Stomach (tissue), 9 donors: ENCODE data around the gene SPATA21. TPM values are rescaled to one million over a fixed set of nuclear protein-coding genes. Genes with fewer than 3 reads are reported as not detected.

Source experiments
- DNase-seq, 2 donors: peaks; one replicate each; pipeline versions ENCODE4 v3.0.0 to v3.0.0-alpha.2; 2013 to 2019
- H3K27ac ChIP-seq, 5 donors: fragments of 200-600 bp in 4 of 5; sonication (generic) in 4 of 5; one replicate each; pipeline ENCODE4 v1.5.1; 2013 to 2019; ENCODE audit warnings: mild to moderate bottlenecking in 1 of 5, moderate library complexity in 1 of 5
- H3K27me3 ChIP-seq, 3 donors: fragments of 200-600 bp; sonication (generic); one replicate each; pipeline ENCODE4 v1.5.1; 2017 to 2019; ENCODE audit warnings: mixed run types in 1 of 3
- H3K36me3 ChIP-seq, 4 donors: fragments of 200-600 bp; sonication (generic); 1 replicate in 3 of 4; 2 replicates in 1 of 4; pipeline ENCODE4 v1.5.1; 2016 to 2019
- H3K4me1 ChIP-seq, 4 donors: fragments of 200-600 bp; sonication (generic); one replicate each; pipeline ENCODE4 v1.5.1; 2016 to 2019
- H3K4me3 ChIP-seq, 4 donors: fragments of 200-600 bp; sonication (generic) in 3 of 4; one replicate each; pipeline ENCODE4 v1.5.1; 2016 to 2019; ENCODE audit warnings: mild to moderate bottlenecking in 1 of 4
- H3K9me3 ChIP-seq, 4 donors: fragments of 200-600 bp; sonication (generic); one replicate each; pipeline ENCODE4 v1.5.1; 2016 to 2019
- EP300 ChIP-seq: sonication (generic); formaldehyde crosslinking; IDR thresholded peaks from one replicate; pipeline ENCODE4 v1.6.1; 2017; ENCODE audit warnings: antibody characterized with exemption
- POLR2A ChIP-seq, 4 donors: fragments of 450-650 bp; IDR thresholded peaks; one replicate each; pipeline ENCODE4 v1.6.1; 2016; ENCODE audit warnings: antibody characterized with exemption in 4 of 4, control low read depth in 2 of 4, mild to moderate bottlenecking in 1 of 4, moderate library complexity in 1 of 4
- POLR2AphosphoS5 ChIP-seq, 3 donors: sonication (generic); formaldehyde crosslinking; IDR thresholded peaks; one replicate each; pipeline ENCODE4 v1.6.1; 2016; ENCODE audit warnings: antibody characterized with exemption in 3 of 3
- WGBS, 5 donors: extraction: QIAGEN DNeasy Blood & Tissue Kit in 3 of 5; methylation state at CpG; one replicate each; pipeline versions ENCODE4 v1.1.5 to v1.1.7; 2013 to 2018; 5-methylcytosine and 5-hydroxymethylcytosine counted together
- intact Hi-C: fragments of 100-400 bp; cut with DNase I; formaldehyde crosslinking; loops from one replicate; pipeline ENCODE4 v1.15.1; 2023; ENCODE audit warnings: low total_unique reads
- polyA plus RNA-seq, 3 donors: library from polyadenylated mRNA; stranded (reverse); fragments of 200-250 nt; gene quantifications; one replicate each; pipeline ENCODE4 v1.2.3, GENCODE V29; 2013
- total RNA-seq, 5 donors: library from RNA; depleted of rRNA; stranded (reverse); fragments of >200 nt; gene quantifications; one replicate each; pipeline versions ENCODE4 v1.1.0 to v1.2.3, GENCODE V29; 2014 to 2016
- TF ChIP-seq, protein P1 (sequence below), 7 experiments: fragments of 450-650 bp in 4 of 7; fragments of 200-600 bp in 3 of 7; sonication (generic) in 3 of 7; IDR thresholded peaks; one replicate each; pipeline ENCODE4 v1.5.1; 2016 to 2019; ENCODE audit warnings: antibody characterized with exemption in 7 of 7, control low read depth in 2 of 7, mild to moderate bottlenecking in 1 of 7
- donor health status: healthy with polysubstance abuse.
- donor health status: Bipolar disorder and iron deficiency.
- donor health status: healthy.

SPATA21 gene
- total and polyA plus RNA-seq, 8 donors, result 0.25 to 0.31 (median 0.30) TPM; not detected in 5

DNA sequence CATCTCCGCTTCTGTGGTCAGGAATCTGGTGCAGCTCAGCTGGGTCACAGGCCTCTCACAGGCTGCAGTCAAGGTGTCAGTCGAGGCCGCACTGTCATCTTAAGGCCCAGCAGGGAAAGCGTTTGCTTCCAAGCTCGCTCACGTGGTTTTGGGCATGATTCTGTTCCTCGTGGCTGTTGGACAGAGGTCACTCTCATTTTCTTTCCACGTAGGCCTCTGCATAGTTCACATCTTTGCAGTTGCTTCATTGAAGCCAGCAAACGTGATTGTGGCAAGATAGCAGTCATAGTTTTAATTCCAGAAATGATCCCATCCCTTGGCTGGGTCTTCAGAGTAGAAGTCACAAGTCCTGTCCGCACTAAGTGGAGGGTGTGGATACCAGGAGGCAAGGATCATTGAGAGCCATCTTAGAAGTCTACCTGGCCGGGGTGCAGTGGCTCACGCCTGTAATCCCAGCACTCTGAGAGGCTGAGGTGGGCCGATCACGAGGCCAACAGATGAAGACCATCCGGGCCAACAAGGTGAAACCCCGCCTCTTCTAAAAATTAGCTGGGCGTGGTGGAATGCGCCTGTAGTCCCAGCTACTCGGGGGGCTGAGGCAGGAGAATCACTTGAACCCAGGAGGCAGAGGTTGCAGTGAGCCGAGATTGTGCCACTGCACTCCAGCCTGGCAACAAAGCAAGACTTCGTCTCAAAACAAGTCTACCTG, 27.8 kb upstream of the SPATA21 start:
- no peak for TF ChIP-seq POLR2A (IDR thresholded peaks at IDR 0.05)
- TF ChIP-seq, protein P1, sequence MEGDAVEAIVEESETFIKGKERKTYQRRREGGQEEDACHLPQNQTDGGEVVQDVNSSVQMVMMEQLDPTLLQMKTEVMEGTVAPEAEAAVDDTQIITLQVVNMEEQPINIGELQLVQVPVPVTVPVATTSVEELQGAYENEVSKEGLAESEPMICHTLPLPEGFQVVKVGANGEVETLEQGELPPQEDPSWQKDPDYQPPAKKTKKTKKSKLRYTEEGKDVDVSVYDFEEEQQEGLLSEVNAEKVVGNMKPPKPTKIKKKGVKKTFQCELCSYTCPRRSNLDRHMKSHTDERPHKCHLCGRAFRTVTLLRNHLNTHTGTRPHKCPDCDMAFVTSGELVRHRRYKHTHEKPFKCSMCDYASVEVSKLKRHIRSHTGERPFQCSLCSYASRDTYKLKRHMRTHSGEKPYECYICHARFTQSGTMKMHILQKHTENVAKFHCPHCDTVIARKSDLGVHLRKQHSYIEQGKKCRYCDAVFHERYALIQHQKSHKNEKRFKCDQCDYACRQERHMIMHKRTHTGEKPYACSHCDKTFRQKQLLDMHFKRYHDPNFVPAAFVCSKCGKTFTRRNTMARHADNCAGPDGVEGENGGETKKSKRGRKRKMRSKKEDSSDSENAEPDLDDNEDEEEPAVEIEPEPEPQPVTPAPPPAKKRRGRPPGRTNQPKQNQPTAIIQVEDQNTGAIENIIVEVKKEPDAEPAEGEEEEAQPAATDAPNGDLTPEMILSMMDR (IDR thresholded peaks at IDR 0.05), result no peak
- no peak for TF ChIP-seq EP300
- TF ChIP-seq POLR2AphosphoS5 (IDR thresholded peaks at IDR 0.05), result no peak
- WGBS, 5 donors, result 90 to 92% (median 91%) methylated on average over 20 to 21 of the region's 21 CpGs
- no peak overlapping the region for H3K27ac ChIP-seq
- peaks cover 1 to 43% (median 37%) of the 10 kb centered on the region in 4 donors for H3K36me3 ChIP-seq
- no peaks in the 10 kb centered on the region for H3K4me1 ChIP-seq
- no peak overlapping the region for H3K4me3 ChIP-seq
- no peaks in the 10 kb centered on the region for H3K27me3 ChIP-seq
- no peaks in the 10 kb centered on the region for H3K9me3 ChIP-seq
- DNase-seq, result no peak
- intact Hi-C loops, result no loop called here

- no peak overlapping the region for H3K27ac ChIP-seq
- H3K4me3 ChIP-seq, result no peak overlapping the region
- TF ChIP-seq POLR2AphosphoS5 (IDR thresholded peaks at IDR 0.05), result no peak
- TF ChIP-seq EP300, result no peak
- no peak for TF ChIP-seq POLR2A (IDR thresholded peaks at IDR 0.05)
- TF ChIP-seq, protein P1 (IDR thresholded peaks at IDR 0.05), result no peak
- no peak for DNase-seq
- peaks cover 0 to 6% (median 0%) of the 10 kb centered on the region in 4 donors for H3K4me1 ChIP-seq
- H3K27me3 ChIP-seq, result no peaks in the 10 kb centered on the region
- peaks cover 23 to 66% (median 60%) of the 10 kb centered on the region in 4 donors for H3K36me3 ChIP-seq
- intact Hi-C loops, result no loop called here
- H3K9me3 ChIP-seq, result no peaks in the 10 kb centered on the region
- WGBS, 5 donors, result 91 to 95% (median 92%) methylated on average over 7 of the region's 7 CpGs
These were observed 25.6 kb upstream of the SPATA21 start for GRCh38 chr1:16462773-16463330.

DNA sequence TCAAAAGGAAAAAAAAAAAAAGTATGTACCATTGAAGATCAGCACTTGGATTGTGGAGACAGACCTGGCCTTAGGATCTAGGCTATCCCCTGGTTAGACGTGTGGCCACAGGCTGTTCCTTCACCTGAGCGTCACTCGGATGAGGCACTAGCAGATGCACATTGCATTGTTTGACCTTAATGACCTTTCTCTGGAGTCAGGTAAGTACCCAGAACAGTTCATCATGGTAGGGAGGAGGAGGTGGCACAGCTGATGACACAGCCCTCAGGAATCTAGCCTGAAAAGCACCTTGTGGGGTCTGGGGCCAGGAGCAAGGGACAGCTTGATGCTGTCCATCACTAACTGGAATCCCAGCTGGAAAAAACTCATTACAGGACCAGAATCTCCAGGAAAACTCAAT, 24.5 kb upstream of the SPATA21 start:
- Histone ChIP-seq H3K27me3 (no peaks in the 10 kb centered on the region), H3K4me3 (no peak overlapping the region), H3K9me3 (no peaks in the 10 kb centered on the region), H3K36me3 (peaks cover 30 to 77% (median 71%) of the 10 kb centered on the region in 4 donors), H3K4me1 (peaks cover 0 to 6% (median 1%) of the 10 kb centered on the region in 4 donors), H3K27ac (no peak overlapping the region)
- TF ChIP-seq POLR2AphosphoS5 (IDR thresholded peaks at IDR 0.05), result no peak
- TF ChIP-seq, protein P1 (IDR thresholded peaks at IDR 0.05), result no peak
- no peak for TF ChIP-seq EP300
- TF ChIP-seq POLR2A (IDR thresholded peaks at IDR 0.05), result no peak
- 92 to 97% (median 94%) methylated on average over 3 of the region's 3 CpGs for WGBS, 5 donors
- DNase-seq, result no peak
- intact Hi-C loops, result no loop called here

DNA sequence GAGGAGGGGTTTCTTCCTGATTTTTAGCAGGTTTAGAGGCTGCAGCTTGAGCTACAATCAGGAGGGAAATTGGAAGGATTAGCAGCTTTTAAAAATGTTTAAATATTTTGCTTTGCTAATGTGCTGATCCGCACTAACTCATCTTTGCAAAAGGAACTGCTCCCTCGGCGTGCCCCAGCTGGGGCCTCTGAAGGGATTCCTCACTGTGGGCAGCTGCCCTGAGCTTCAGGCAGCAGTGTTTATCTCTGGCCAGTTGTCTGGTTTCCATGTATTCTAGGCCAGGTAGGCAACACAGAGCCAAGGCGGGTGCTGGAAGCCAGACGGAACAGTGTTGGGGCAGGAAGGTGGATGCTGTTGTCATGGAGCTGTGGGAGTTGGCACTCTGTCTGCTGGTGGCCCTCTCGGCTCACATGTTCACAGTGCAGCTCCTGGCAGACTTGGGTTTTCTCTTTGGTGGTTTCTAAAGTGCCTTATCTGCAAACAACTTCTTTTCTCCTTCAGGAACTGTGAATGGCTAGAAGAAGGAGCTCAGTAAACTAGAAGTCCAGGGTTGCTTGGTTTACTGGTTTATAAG, 22.2 kb upstream of the SPATA21 start:
- 73 to 88% (median 81%) methylated on average over 6 of the region's 6 CpGs for WGBS, 5 donors
- Histone ChIP-seq H3K36me3 (peaks cover 37 to 92% (median 89%) of the 10 kb centered on the region in 4 donors), H3K27me3 (no peaks in the 10 kb centered on the region), H3K9me3 (no peaks in the 10 kb centered on the region), H3K4me1 (peaks cover 0 to 12% (median 2%) of the 10 kb centered on the region in 4 donors), H3K27ac (no peak overlapping the region), H3K4me3 (no peak overlapping the region)
- no peak for DNase-seq
- no peak for TF ChIP-seq EP300
- no peak for TF ChIP-seq POLR2AphosphoS5 (IDR thresholded peaks at IDR 0.05)
- no peak for TF ChIP-seq POLR2A (IDR thresholded peaks at IDR 0.05)
- TF ChIP-seq, protein P1 (IDR thresholded peaks at IDR 0.05), result no peak
- intact Hi-C loops, result no loop called here
